Measurements from ENCODE around the gene RFX1. TPM values are rescaled to one million over a fixed set of nuclear protein-coding genes. Genes with fewer than 3 reads are reported as not detected.

Gene RFX1
- total and polyA plus RNA-seq, 8 donors: 5.5 to 55.6 (median 7.6) TPM

- 74 to 82% methylated on average over 12 of the region's 12 CpGs for WGBS, 2 donors
- H3K36me3 ChIP-seq: peaks cover 5 to 43% (median 8%) of the 10 kb centered on the region in 3 donors
- no peaks in the 10 kb centered on the region for H3K9me3 ChIP-seq
- ATAC-seq (no peak), DNase-seq (no peak), FAIRE-seq (no peak)
- H3K27ac ChIP-seq: no peak overlapping the region
- TF ChIP-seq CTCF (IDR thresholded peaks at IDR 0.05): no peak
- H3K4me1 ChIP-seq: peaks cover 4 to 8% (median 8%) of the 10 kb centered on the region in 3 donors
- no peak overlapping the region for H3K4me3 ChIP-seq
- no peaks in the 10 kb centered on the region for H3K27me3 ChIP-seq
- intact Hi-C loops (cut with DNase I): no loop called here
These were observed 48.1 kb downstream of the RFX1 start for GRCh38 chr19:13958043-13958442.

- intact Hi-C loops (cut with DNase I): no loop called here
- no peaks in the 10 kb centered on the region for H3K9me3 ChIP-seq
- WGBS, 2 donors: 73 to 75% methylated on average over 8 of the region's 8 CpGs
- no peak for TF ChIP-seq CTCF (IDR thresholded peaks at IDR 0.05)
- peaks cover 6 to 9% (median 8%) of the 10 kb centered on the region in 3 donors for H3K4me1 ChIP-seq
- H3K27me3 ChIP-seq: no peaks in the 10 kb centered on the region
- no peak for FAIRE-seq
- H3K36me3 ChIP-seq: peaks cover 5 to 37% (median 8%) of the 10 kb centered on the region in 3 donors
- DNase-seq: no peak
- no peak for ATAC-seq
- H3K4me3 ChIP-seq: no peak overlapping the region
- no peak overlapping the region for H3K27ac ChIP-seq
These were observed 49.1 kb downstream of the RFX1 start for GRCh38 chr19:13957051-13957450.

GRCh38 chr19:13956365-13956744, 49.8 kb downstream of the RFX1 start:
- no peak for TF ChIP-seq CTCF (IDR thresholded peaks at IDR 0.05)
- no peaks in the 10 kb centered on the region for H3K27me3 ChIP-seq
- ATAC-seq (no peak), DNase-seq (no peak), FAIRE-seq (no peak)
- no peaks in the 10 kb centered on the region for H3K9me3 ChIP-seq
- H3K27ac ChIP-seq: no peak overlapping the region
- WGBS, 2 donors: 95 to 99% methylated on average over 16 of the region's 16 CpGs
- no peak overlapping the region for H3K4me3 ChIP-seq
- H3K4me1 ChIP-seq: peaks cover 6 to 9% (median 8%) of the 10 kb centered on the region in 3 donors
- H3K36me3 ChIP-seq: peaks cover 5 to 37% (median 8%) of the 10 kb centered on the region in 3 donors
- intact Hi-C loops (cut with DNase I): no loop called here

- 90 to 91% methylated on average over 42 of the region's 42 CpGs for WGBS, 2 donors
- FAIRE-seq: no peak
- Histone ChIP-seq H3K36me3 (peaks cover 5 to 33% (median 8%) of the 10 kb centered on the region in 3 donors), H3K4me1 (peaks cover 6 to 9% (median 8%) of the 10 kb centered on the region in 3 donors), H3K27ac (no peak overlapping the region), H3K4me3 (no peak overlapping the region), H3K9me3 (no peaks in the 10 kb centered on the region), H3K27me3 (no peaks in the 10 kb centered on the region)
- intact Hi-C loops (cut with DNase I): no loop called here
- no peak for TF ChIP-seq CTCF (IDR thresholded peaks at IDR 0.05)
- no peak for DNase-seq
- no peak for ATAC-seq
These were observed 50.3 kb downstream of the RFX1 start for GRCh38 chr19:13955662-13956364.

GRCh38 chr19:13954185-13954584, 51.9 kb downstream of the RFX1 start:
- Histone ChIP-seq H3K36me3 (peaks cover 5 to 19% (median 8%) of the 10 kb centered on the region in 3 donors), H3K9me3 (no peaks in the 10 kb centered on the region), H3K4me3 (no peak overlapping the region), H3K27ac (no peak overlapping the region), H3K27me3 (no peaks in the 10 kb centered on the region), H3K4me1 (peaks cover 6 to 9% (median 8%) of the 10 kb centered on the region in 3 donors)
- DNase-seq (no peak), ATAC-seq (no peak), FAIRE-seq (no peak)
- 88 to 94% methylated on average over 15 of the region's 15 CpGs for WGBS, 2 donors
- TF ChIP-seq CTCF (IDR thresholded peaks at IDR 0.05): no peak
- intact Hi-C loops (cut with DNase I): no loop called here
